Frontal cortex (tissue), 4 donors: ENCODE measurements around the gene RPTOR. TPM values are rescaled to one million over a fixed set of nuclear protein-coding genes. Genes with fewer than 3 reads are reported as not detected.

Experiments
- DNase-seq, 2 donors: peaks; one replicate each; pipeline ENCODE4 v3.0.0; 2012; ENCODE audit warnings: low spot score in 2 of 2
- FAIRE-seq: peaks from 2 replicates; lab custom pipeline; 2012; peaks lifted over from hg19 to GRCh38; lab: Jason Lieb, UNC
- total RNA-seq: library from RNA; depleted of rRNA; stranded (reverse); fragments of >200 nt; gene quantifications from one replicate; pipeline ENCODE4 v1.2.3, GENCODE V29; 2014
- donor health status: control.
- donor health status: control.
- donor health status: control.

Gene RPTOR
- total RNA-seq, 1 donor from 2014 or later, result 12.2 TPM

DNA sequence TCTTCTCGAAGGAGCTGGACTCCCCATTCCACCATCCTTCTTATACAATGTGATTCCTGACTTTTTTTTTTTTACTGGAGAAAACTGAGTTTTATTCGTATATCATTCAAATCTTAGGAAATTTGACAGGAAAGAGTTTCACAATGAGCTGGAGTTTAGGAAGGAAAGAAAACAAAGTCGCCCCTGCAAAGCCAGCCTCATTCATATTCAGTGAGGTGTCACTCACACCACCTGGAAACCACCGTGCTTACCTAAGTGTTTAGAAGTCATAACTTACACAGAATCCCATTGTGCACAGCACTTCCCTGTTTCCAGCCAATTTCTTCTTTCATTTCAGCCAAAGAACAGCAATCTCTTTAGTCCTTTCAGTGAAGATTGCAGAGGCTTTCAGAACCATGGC is 356.7 kb downstream of the RPTOR start:
- FAIRE-seq, result no peak

DNA sequence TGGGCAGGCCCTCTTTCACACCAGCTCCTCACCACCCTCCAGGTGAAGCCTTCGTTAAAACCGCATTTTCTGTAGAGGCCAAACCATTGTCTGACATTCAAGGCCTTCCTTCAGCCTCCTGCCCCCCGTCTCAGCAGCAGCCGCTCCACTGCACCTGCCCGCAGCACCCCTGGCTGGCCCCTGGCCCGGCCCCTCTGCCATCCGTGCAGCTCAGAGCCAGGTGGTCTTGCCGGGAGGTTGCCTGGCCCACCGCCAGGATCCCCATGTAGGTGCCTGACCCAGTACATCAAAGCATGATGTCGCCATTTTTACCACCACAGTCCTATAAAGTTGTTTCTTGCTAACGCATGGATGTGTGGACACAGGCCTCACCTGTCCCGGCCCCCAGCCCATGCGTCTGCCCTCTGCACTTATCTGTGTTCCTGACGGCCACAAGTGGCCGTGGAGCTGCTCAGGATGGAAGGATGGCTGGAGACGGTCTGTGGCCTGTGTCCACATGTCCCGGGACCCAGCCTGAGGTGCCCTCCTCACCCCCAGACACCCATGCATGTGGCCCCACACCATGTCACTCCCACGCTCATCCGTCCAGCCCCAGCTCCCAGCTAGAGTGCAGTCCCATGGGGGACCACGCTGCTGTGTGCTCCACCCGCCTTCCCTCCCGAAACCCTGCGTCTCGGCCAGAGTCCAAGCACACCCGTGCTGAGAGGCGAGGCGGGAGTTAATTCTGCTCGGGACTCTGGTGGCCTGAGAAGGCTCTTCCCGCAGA is 357.7 kb downstream of the RPTOR start:
- DNase-seq (no peak), FAIRE-seq (no peak)

More for the DNA sequence above, 356.7 kb downstream of the RPTOR start:
- DNase-seq, result no peak

DNA sequence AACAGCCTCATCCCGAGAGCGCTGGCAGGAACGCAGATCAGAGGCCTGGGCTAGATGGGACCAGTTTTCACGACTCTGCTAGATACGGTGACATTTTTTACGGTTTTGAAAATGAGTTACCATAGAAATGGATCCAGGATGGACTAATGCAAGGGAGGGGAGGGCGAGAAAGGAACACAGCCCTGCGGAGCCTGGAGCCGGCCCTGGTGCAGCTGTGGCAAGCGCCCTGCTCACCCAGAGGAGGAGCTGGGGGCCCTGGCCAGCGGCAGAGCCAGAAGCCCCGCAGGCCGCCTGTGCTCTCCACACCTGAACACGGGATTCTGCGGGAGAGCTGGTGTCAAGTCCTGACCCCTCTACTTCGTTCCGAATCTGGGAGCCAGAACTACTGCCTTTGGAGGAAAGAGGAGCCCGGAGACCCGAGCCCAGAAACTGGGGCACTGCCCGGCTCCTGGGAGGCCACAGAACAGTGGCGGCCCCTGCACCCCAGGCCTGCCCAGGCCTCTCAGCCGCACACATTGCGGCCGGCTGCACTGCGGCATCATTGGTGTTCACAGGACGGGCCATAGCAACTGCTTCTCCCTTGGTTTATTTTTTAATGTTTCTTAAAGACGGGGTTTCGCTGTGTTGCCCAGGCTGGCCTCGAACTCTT is 358.4 kb downstream of the RPTOR start:
- DNase-seq (no peak), FAIRE-seq (no peak)

DNA sequence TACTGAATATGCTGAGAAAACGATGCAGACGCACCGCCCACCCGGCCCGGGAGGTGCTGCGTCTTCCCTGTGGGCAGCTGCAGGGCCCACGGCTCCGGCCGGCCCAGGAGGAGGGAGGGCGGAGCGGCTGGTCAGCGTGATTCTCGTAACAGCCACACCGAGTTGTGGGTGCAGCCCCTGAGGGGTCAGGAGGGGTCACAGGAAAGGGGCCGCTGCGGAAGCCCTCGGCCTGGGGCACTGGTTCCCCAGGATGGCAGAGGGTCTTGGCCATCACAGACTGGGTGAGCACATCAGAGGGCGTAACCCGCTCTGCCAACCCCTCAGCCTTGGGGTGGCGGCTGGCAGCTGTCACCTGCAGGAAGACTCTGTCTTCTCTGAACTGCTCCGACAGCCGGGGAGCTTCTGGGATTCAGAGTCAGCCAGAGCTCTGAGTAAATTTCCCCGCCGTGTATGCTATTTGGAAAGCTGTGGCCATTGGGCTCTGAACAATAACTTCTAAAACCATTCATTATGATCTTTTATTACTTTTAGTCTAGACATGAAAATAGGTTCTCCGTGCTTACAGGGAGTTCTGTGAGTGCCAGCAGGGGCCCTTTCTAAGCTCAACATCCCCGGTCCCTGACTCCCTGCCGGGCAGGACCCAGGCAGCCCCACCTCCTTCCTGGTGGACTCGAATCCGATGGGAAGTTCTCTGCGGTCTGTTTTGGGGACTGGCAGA is 359.6 kb downstream of the RPTOR start:
- no peak for FAIRE-seq
- DNase-seq, result no peak

DNA sequence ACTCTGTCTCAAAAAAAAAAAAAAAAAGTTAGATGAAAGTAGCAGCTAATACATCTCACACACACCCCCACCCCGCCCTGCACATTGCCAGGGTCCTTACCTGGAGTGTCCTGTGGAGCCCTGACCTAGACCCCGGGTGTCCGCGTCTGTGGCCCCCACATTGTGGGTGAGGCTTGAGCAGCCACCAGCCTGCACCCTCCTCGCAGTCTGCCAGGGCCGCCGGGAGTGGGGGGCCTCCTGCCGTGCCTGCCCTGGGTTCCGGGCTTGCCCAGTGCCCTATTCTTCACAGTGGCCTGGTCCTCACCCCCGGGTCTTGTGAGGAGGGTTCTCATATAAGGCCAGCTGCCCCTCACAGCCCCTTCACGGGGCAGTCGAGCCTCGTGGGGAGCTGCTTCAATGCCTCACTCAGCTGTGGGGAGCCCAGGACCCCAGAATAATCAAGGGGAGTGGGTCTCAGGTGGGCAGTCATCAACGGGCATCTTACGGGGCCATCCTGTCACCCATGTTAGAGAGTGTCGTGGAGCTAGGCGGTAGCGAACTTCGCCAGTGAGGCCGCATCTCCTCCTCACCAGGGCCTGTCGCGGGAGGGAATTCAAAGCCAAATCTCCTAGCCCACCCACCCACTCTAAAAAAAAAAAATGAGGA is 361.1 kb downstream of the RPTOR start:
- DNase-seq (no peak), FAIRE-seq (no peak)

DNA sequence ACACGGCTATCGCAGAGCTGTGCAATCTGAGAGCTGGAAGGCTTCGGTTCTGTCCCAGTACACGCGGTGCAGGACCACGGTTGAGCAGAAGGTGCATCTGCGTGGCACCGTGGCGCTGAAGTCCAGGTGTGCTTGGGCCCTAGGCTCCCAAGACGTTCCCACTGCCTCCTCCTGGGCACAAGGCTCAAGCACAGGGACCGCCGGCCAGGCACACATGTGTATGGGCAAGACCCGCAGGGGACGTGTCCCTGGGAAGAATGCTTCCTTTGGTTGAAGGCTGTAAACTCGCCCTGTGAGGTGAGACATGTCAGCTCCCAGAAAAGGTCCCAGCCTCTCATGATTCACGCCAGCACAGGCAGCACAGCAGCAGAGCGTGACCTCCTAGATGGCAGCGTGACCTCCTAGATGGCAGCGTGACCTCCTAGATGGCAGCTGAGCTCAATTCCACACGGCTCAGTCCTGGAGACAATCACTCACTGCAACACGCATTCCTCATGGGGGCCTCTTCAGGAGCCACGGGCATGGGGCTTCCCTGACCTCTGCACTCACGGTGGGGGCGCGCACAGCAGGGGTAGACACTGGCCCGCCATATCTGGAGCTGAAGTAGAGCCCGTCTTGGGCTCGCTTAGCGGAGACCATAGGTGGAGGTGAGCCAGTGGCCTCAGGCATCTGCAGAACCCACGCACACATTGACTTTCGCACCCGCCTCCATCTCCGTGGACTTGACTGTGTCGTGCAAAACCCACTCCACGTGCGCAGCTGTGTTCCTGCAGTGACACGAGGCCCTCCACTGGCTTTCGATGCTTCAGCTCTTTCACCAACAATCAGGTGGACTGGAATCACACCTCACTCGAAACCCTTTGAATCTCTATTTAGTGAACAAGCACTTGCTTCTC is 362.0 kb downstream of the RPTOR start:
- DNase-seq (no peak), FAIRE-seq (no peak)

DNA sequence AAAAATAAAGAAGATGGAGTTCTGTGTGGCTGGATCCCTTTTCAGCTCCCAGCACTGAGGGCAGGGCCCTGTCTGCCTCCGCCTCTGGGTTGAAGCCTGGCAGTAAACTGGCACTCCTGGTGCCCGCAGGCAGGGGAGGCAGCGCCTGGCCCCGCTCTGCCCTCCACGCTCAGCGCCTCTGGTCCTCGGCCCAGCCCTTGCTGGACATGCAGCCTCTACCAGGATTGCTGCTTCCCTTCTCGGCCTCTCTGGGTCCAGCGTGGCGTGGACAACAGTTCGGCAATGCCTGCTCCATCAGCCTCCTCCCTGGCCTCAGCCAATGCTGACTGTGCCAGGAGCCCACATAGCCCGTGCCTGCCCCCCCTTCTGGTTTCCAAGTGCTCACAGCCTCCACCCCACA is 362.6 kb downstream of the RPTOR start:
- FAIRE-seq (no peak), DNase-seq (no peak)

DNA sequence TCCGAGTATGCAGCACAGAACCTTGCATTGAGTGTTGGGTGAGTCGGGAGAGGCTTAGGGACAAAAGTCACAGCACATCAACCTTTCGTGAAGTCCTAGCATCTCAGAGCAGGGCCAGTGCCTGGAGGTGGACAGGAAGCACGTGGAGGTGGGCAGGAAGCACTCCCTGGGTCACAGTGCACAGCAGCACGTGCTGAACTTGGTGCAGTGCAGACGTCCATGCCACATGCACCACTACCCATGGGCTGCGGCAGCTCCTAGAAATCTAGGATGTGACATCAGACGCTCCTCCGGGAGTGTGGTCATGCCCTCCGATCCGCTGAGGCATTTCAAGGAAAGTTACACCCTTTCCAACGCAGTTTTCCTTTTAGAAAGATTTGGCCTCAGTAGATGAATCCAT is 363.6 kb downstream of the RPTOR start:
- DNase-seq (no peak), FAIRE-seq (no peak)

DNA sequence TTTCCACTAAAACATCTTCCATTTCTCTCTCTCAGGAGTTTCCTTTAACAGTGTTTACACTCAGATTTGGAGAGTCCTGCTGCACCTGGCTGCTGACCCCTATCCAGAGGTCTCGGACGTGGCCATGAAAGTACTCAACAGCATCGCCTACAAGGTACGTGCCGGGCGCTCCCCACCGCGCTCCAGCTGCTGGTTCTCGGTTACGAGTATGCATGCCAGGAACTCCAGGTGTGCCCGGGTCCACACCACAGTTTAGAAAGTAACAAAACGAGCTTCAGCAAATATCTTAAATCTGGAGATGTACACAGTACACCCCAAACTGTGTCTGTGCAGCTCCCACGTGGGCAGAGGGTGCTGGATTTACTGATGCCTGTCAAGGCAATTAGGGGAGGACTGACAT is 364.1 kb downstream of the RPTOR start:
- no peak for DNase-seq
- FAIRE-seq, result no peak

DNA sequence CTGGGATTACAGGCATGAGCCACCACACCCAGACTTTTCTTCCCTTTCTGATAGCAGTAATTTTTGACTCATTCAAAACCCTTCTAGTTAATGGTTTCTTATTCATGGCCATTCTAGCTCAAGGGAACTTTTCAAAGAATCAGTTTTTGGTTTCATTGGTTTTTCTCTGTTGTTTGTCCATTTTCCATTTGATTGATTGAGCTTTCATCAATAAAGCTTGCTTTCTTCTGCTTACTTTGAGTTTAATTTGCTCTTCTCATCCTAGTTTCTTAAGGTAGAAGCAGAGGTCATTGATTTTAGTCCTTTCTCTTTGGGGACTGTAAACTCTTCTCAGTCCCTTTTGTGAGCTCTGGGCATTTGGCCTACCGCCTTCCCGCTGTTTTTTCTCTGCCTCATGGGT is 365.0 kb downstream of the RPTOR start:
- no peak for FAIRE-seq

DNA sequence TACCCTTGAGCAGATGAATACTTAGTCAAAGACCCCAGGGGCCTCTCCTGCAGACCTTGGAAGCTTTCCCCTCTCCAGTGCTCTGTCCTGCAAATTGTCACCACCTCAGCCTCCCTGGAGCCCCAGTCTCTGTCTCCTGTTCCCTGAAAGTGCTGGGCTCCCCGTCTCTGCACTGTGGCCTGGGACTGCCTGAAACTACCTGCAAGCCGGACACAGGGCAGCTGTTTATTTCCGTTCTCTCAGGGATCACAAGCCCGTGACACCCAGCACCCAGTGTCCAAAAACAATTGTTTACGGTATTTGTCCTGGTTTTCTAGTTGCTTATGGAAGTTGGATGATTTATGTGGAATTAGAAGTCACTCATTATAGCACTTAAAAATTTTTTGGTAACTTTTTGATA is 365.4 kb downstream of the RPTOR start:
- FAIRE-seq (no peak), DNase-seq (no peak)

More for the DNA sequence above, 365.0 kb downstream of the RPTOR start:
- DNase-seq, result no peak

DNA sequence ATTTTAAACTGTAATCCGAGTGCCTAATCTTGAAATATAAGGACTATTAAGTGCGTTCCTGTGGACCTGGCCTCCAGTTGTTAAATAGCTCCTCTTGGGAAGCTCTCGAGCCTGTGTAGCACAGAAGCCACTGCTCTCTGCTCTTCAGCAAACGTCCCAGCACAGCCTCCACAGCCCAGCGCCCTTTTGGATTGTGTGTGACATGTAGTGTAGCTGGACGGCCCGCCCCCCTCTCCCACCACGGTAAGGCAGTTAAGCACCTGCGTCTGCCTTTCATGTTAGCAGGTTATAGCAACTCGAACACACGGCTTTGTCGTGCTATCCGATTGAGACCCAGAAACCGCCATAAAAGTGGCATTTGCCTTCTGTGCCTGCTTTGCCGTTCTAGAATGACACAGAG is 367.8 kb downstream of the RPTOR start:
- DNase-seq, result no peak

DNA sequence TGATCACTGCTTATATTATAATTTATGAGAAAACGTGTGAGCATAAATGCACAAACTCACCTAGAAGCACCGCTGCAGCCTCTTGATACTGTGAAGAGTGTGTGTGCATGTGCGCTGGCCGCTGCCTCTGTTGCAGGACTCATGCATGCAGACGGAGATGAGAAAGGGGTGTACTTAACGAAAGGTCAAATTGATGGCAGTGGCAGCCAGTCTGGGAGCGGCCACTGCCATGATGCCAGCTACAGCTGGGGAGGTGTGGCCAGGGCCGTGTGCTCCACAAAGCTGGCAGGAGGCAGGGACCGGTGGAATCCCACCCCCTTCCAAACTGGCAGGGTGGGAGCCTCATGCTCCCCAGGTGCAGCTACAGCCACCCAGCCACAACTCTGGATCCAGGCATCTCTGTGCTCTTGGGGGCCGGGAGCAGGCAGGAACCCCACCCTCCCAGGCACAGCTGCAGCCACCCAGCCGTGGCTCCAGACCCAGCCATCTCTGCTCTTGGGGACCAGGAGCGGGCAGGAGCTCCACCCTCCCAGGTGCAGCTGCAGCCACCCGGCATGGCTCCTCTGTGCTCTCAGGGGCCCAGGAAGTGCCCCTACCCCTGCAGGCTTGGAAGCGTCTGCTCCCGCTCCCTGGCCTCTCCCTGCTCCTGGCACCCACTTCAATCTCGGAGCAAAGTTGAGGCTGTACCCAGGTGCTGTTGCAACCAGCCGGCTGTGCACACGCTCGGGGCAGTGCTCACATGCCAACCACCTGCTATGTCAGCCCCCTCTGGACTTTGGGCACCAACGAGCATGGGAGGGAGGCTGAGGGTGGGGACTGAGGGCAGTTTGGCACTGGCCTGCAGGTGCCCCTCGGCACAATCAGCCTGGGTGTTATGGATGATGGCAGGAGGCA is 369.5 kb downstream of the RPTOR start:
- FAIRE-seq (no peak), DNase-seq (no peak)

More for the DNA sequence above, 367.8 kb downstream of the RPTOR start:
- no peak for FAIRE-seq

DNA sequence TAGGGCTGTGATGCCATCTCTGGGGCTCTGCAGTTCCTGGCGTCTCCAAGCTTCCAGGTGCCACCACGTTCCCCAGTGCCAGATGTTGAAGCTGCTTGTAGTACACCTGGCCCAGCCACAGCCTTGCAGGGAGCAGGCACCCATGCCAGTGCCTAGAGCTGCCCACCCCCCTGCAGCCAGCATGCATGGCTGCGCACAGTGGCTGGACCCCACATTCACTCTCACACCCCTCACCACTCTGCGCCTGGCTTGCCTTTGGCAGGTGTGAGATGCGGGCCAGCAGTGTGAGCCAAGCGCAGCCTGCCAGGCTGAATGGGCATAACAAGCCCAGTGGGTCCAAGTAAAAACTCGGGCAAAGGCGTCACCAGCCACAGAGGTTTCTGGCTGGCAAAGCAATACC is 371.6 kb downstream of the RPTOR start:
- FAIRE-seq, result no peak

DNA sequence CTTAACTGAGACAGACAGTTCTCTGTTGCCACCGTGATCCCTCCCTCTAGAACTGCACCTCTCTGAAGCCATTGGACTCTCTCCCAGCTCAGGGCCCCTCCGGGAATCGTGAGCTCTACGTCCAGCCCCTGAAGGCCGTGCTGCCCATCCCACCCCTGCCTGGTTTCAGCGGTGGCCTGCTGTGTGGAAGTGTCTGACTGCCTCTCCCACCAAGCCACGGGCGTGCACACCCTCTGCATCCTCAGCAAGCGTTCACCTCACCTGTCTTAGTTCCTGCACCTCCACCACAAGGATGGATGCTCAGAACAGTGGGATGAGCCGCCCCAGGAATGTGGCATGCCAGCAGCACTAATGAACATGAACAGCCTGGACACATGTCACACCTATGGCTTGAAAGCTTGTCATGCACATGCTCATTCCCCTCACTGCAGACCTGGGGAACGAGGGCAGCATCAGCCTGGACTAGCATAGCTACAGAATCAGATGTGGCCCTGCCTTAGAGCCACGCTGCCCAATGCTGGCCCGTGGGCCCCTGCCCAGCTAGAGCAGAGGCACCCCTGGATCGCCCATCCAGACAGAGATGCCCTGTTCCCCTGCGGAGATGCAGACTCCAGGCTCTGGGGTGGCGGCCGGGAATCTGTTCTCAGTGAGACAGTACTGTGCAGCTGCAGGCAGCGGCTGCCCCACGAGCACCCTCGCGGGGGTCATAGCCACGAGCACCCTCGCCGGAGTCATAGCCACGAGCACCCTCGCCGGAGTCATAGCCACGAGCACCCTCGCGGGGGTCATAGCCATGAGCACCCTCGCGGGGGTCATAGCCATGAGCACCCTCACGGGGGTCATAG is 373.3 kb downstream of the RPTOR start:
- no peak for FAIRE-seq
- DNase-seq, result no peak

More for the DNA sequence above, 371.6 kb downstream of the RPTOR start:
- DNase-seq, result no peak

DNA sequence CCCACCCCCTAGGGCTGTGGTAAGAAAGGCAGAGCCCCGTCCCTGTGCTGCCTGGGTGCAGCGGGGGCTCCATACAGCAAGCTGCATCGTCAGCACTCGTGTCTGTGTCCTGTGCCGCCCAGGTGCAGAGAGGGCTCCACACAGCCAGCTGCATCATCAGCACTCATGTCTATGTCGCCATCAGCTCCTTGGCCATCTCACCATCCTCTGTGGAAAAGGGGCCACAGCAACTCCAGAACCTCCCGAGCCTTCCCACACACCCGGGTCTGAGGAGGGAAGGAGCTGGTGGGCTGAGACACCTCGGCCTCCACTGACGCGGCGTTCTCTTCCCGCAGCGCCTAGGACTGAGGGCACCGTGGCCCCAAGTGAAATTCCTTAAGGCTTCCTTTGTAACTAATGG is 374.1 kb downstream of the RPTOR start:
- DNase-seq (no peak), FAIRE-seq (no peak)
